ENCODE results near the gene ECHS1. TPM values are rescaled to one million over a fixed set of nuclear protein-coding genes. Genes with fewer than 3 reads are reported as not detected.
A peak's percentile ranks its signal among the peaks of the same experiment; 100 is the strongest.

ECHS1 gene
- total RNA-seq, 2 experiments from 2014 or later = 50.7 to 51.4 TPM

DNA sequence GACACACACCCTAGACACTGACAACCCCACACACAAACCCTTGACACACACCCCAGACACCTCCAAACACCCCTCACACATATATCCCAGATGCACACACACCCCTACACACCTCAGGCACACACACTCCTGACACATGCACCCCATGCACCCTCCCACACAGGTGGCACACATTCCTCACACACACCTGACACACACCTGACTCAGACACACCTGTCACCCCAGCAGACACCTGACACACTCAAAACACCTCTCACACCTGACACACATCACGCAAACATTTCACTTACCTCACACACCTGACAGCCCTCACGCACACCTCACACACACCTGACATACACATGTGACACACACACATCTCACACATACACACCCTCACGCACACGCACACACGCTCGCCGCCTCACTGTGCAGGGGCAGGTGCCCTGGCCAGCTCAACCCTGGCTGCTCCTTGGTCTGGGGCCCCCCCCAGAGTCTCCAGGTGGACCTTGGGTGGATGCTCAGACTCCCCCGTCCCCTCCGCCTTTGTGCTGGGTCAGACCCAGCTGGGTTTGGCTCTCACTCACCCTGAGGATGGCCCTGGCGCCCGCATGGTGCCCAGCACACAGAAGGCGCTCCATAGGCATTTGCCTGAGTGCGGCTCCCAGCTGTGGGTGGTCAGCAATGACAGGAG is 33.3 kb downstream of the ECHS1 start:
- Mint-ChIP-seq H3K4me1 (ENCODE audit: low read depth) (peaks cover 7% of the 10 kb centered on the region), H3K9me3 (no peaks in the 10 kb centered on the region), H3K36me3 (ENCODE audit: low read depth) (no peaks in the 10 kb centered on the region), H3K4me3 (no peak overlapping the region), H3K27ac (no peak overlapping the region), H3K27me3 (peaks cover 16% of the 10 kb centered on the region)
- TF ChIP-seq, protein P1, sequence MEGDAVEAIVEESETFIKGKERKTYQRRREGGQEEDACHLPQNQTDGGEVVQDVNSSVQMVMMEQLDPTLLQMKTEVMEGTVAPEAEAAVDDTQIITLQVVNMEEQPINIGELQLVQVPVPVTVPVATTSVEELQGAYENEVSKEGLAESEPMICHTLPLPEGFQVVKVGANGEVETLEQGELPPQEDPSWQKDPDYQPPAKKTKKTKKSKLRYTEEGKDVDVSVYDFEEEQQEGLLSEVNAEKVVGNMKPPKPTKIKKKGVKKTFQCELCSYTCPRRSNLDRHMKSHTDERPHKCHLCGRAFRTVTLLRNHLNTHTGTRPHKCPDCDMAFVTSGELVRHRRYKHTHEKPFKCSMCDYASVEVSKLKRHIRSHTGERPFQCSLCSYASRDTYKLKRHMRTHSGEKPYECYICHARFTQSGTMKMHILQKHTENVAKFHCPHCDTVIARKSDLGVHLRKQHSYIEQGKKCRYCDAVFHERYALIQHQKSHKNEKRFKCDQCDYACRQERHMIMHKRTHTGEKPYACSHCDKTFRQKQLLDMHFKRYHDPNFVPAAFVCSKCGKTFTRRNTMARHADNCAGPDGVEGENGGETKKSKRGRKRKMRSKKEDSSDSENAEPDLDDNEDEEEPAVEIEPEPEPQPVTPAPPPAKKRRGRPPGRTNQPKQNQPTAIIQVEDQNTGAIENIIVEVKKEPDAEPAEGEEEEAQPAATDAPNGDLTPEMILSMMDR (IDR thresholded peaks at IDR 0.05) = no peak
- DNase-seq = no peak
- no peak for ATAC-seq
- ChIA-PET POLR2A (no interaction called here), CTCF (no interaction called here)
- intact Hi-C loops (cut with micrococcal nuclease) = no loop called here

- ChIA-PET CTCF (no interaction called here), POLR2A (no interaction called here)
- no peak overlapping the region for H3K4me3 Mint-ChIP-seq
- H3K27me3 Mint-ChIP-seq = peaks cover 15% of the 10 kb centered on the region
- no peaks in the 10 kb centered on the region for H3K9me3 Mint-ChIP-seq
- no peaks in the 10 kb centered on the region for H3K36me3 Mint-ChIP-seq (ENCODE audit: low read depth)
- H3K4me1 Mint-ChIP-seq (ENCODE audit: low read depth) = peaks cover 9% of the 10 kb centered on the region
- intact Hi-C loops (cut with micrococcal nuclease) = no loop called here
- TF ChIP-seq, protein P1 (IDR thresholded peaks at IDR 0.05) = no peak
- DNase-seq (no peak), ATAC-seq (no peak)
- no peak overlapping the region for H3K27ac Mint-ChIP-seq
Observed at GRCh38 chr10:133338080-133339071, 34.8 kb downstream of the ECHS1 start.

DNA sequence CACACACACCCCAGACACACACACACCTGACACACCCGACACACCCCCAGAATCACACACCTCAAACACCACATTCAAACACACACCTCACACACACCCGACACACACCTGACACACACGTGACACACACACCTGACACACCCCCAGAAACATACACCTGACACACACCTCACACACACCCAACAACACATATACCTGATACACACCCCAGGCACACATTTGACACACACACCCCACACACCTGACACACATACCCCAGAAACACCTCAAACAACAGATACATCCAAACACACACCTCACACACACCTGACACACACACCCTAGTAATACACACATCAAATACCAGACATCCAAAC is 35.8 kb downstream of the ECHS1 start:
- Mint-ChIP-seq H3K4me1 (ENCODE audit: low read depth) (peaks cover 8% of the 10 kb centered on the region), H3K9me3 (no peaks in the 10 kb centered on the region), H3K27me3 (peaks cover 15% of the 10 kb centered on the region), H3K27ac (no peak overlapping the region), H3K36me3 (ENCODE audit: low read depth) (no peaks in the 10 kb centered on the region), H3K4me3 (no peak overlapping the region)
- TF ChIP-seq, protein P1 (IDR thresholded peaks at IDR 0.05) = no peak
- ChIA-PET CTCF (no interaction called here), POLR2A (no interaction called here)
- DNase-seq (no peak), ATAC-seq (no peak)
- intact Hi-C loops (cut with micrococcal nuclease) = no loop called here

GRCh38 chr10:133336577-133337369 is 36.4 kb downstream of the ECHS1 start, which contains the start of gene CALY:
TSS of gene CALY (minus strand) at chr10:133336896. CDS start at chr10:133328989, 7,907 bp downstream.
- H3K4me1 Mint-ChIP-seq (ENCODE audit: low read depth) = peaks cover 8% of the 10 kb centered on the region
- H3K27me3 Mint-ChIP-seq = peaks cover 20% of the 10 kb centered on the region
- POLR2A ChIA-PET = interaction anchor here (1.0 to 2.0 kb wide), 3 partner anchors 13 to 41 kb away, joined by 3 to 6 read pairs (median 4); no protein-coding TSS in a partner anchor
- H3K4me3 Mint-ChIP-seq = peak within 1 kb of the TSS; percentile 48
- CTCF ChIA-PET = interaction anchor here (1.2 kb wide), 1 partner anchor 20 kb away, joined by 3 read pairs; no protein-coding TSS in a partner anchor
- no peak within 1 kb of the TSS for H3K27ac Mint-ChIP-seq
- no peaks in the 10 kb centered on the region for H3K9me3 Mint-ChIP-seq
- ATAC-seq = peak; percentile 46
- intact Hi-C loops (cut with micrococcal nuclease) = no loop called here
- no peaks in the 10 kb centered on the region for H3K36me3 Mint-ChIP-seq (ENCODE audit: low read depth)
- peak; percentile 82 for DNase-seq
- TF ChIP-seq, protein P1 (IDR thresholded peaks at IDR 0.05) = no peak

Measured in activated CD8-positive, alpha-beta T cell treated with anti-CD3 and anti-CD28 coated beads for 36 hours (primary cell).